ENCODE data around the gene USP3.

GRCh38 chr15:63509056-63509954 lies 4.9 kb downstream of the USP3 start:
- TF ChIP-seq CTCF (IDR thresholded peaks at IDR 0.05) (no peak), EZH2 (IDR thresholded peaks at IDR 0.05) (no peak)
